Activated effector memory CD4-positive, alpha-beta T cell treated with anti-CD3 and anti-CD28 coated beads, Interleukin-2, amount 50 U/mL, for 16 hours (primary cell): ENCODE data around the gene MKS1.
A peak's percentile ranks its signal among the peaks of the same experiment; 100 is the strongest.

Experiments used
- DNase-seq: peaks from one replicate; pipeline ENCODE4 v3.0.0-alpha.2; 2020

The MKS1 gene

GRCh38 chr17:58196610-58197009 lies 22.4 kb downstream of the MKS1 start:
- DNase-seq: no peak

GRCh38 chr17:58195518-58196123 lies 23.4 kb downstream of the MKS1 start:
- no peak for DNase-seq

GRCh38 chr17:58193641-58194255 lies 25.3 kb downstream of the MKS1 start:
- no peak for DNase-seq

GRCh38 chr17:58192612-58193011 lies 26.4 kb downstream of the MKS1 start, which contains the start of gene EPX:
Gene EPX (plus strand): TSS chr17:58192726. CDS start chr17:58192847, 121 bp downstream.
- no peak for DNase-seq

- no peak for DNase-seq
Measured at GRCh38 chr17:58191241-58191896, 27.7 kb downstream of the MKS1 start.

GRCh38 chr17:58189436-58190146 lies 29.5 kb downstream of the MKS1 start:
- DNase-seq: no peak

- no peak for DNase-seq
Measured at GRCh38 chr17:58187675-58188074, 31.4 kb downstream of the MKS1 start.

- DNase-seq: no peak
Measured at GRCh38 chr17:58187063-58187462, 32.0 kb downstream of the MKS1 start.

- DNase-seq: no peak
Measured at GRCh38 chr17:58186591-58186990, 32.5 kb downstream of the MKS1 start.

- no peak for DNase-seq
Measured at GRCh38 chr17:58184986-58185761, 33.9 kb downstream of the MKS1 start.

GRCh38 chr17:58184308-58184985 lies 34.6 kb downstream of the MKS1 start:
- no peak for DNase-seq

- DNase-seq: no peak
Measured at GRCh38 chr17:58183514-58183913, 35.5 kb downstream of the MKS1 start.

GRCh38 chr17:58181796-58182195 lies 37.3 kb downstream of the MKS1 start:
- no peak for DNase-seq

- no peak for DNase-seq
Measured at GRCh38 chr17:58176200-58176599, 42.9 kb downstream of the MKS1 start.

- DNase-seq: no peak
Measured at GRCh38 chr17:58174871-58175270, 44.2 kb downstream of the MKS1 start.

- DNase-seq: peak; percentile 71
Measured at GRCh38 chr17:58172369-58173071, 46.5 kb downstream of the MKS1 start.

- no peak for DNase-seq
Measured at GRCh38 chr17:58170622-58171021, 48.4 kb downstream of the MKS1 start.

GRCh38 chr17:58166682-58167081 lies 52.4 kb downstream of the MKS1 start, which contains the start of gene OR4D2:
Gene OR4D2 (plus strand): TSS chr17:58166982. CDS start chr17:58169656, 2,674 bp downstream.
- DNase-seq: no peak

GRCh38 chr17:58165981-58166380 lies 53.1 kb downstream of the MKS1 start:
- DNase-seq: no peak

GRCh38 chr17:58161566-58161965 lies 57.5 kb downstream of the MKS1 start:
- DNase-seq: no peak

GRCh38 chr17:58158181-58158580 lies 60.9 kb downstream of the MKS1 start:
- no peak for DNase-seq
